ENCODE results near the gene NR6A1.
A peak's percentile ranks its signal among the peaks of the same experiment; 100 is the strongest.

NR6A1 gene

GRCh38 chr9:124762633-124763032 lies 8.5 kb downstream of the NR6A1 start:
- Histone ChIP-seq H3K4me1 (no peaks in the 10 kb centered on the region), H3K9ac (no peak overlapping the region), H3K27ac (no peak overlapping the region), H3K27me3 (ENCODE audit: control insufficient read depth, insufficient read depth, low read length) (no peaks in the 10 kb centered on the region), H2AFZ (no peak overlapping the region), H3K36me3 (ENCODE audit: control insufficient read depth, insufficient read depth, low read length) (no peaks in the 10 kb centered on the region), H3K4me2 (ENCODE audit: low read length) (no peak overlapping the region), H3K4me3 (ENCODE audit: low read depth, low read length) (no peak overlapping the region), H3K9me3 (ENCODE audit: control insufficient read depth, low read length) (no peaks in the 10 kb centered on the region), H3K79me2 (peaks cover 2% of the 10 kb centered on the region)
- TF ChIP-seq CTCF (IDR thresholded peaks at IDR 0.05): no peak

- Histone ChIP-seq H3K79me2 (peaks cover 2% of the 10 kb centered on the region), H3K4me2 (ENCODE audit: low read length) (no peak overlapping the region), H2AFZ (no peak overlapping the region), H3K27ac (no peak overlapping the region), H3K9me3 (ENCODE audit: control insufficient read depth, low read length) (no peaks in the 10 kb centered on the region), H3K27me3 (ENCODE audit: control insufficient read depth, insufficient read depth, low read length) (no peaks in the 10 kb centered on the region), H3K4me1 (no peaks in the 10 kb centered on the region), H3K36me3 (ENCODE audit: control insufficient read depth, insufficient read depth, low read length) (no peaks in the 10 kb centered on the region), H3K4me3 (ENCODE audit: low read depth, low read length) (no peak overlapping the region), H3K9ac (no peak overlapping the region)
- TF ChIP-seq CTCF (IDR thresholded peaks at IDR 0.05): no peak
These were observed 9.4 kb downstream of the NR6A1 start for GRCh38 chr9:124761710-124762109.

GRCh38 chr9:124761196-124761595 lies 9.9 kb downstream of the NR6A1 start:
- Histone ChIP-seq H3K4me2 (ENCODE audit: low read length) (peak overlapping the region; percentile 23), H3K36me3 (ENCODE audit: control insufficient read depth, insufficient read depth, low read length) (no peaks in the 10 kb centered on the region), H3K4me3 (ENCODE audit: low read depth, low read length) (no peak overlapping the region), H3K9me3 (ENCODE audit: control insufficient read depth, low read length) (no peaks in the 10 kb centered on the region), H3K4me1 (no peaks in the 10 kb centered on the region), H3K9ac (no peak overlapping the region), H3K79me2 (peaks cover 2% of the 10 kb centered on the region), H2AFZ (no peak overlapping the region), H3K27ac (no peak overlapping the region), H3K27me3 (ENCODE audit: control insufficient read depth, insufficient read depth, low read length) (no peaks in the 10 kb centered on the region)
- no peak for TF ChIP-seq CTCF (IDR thresholded peaks at IDR 0.05)

- H3K4me2 ChIP-seq (ENCODE audit: low read length): no peak overlapping the region
- H3K4me1 ChIP-seq: no peaks in the 10 kb centered on the region
- no peak overlapping the region for H3K4me3 ChIP-seq (ENCODE audit: low read depth, low read length)
- H3K27me3 ChIP-seq (ENCODE audit: control insufficient read depth, insufficient read depth, low read length): no peaks in the 10 kb centered on the region
- H3K9me3 ChIP-seq (ENCODE audit: control insufficient read depth, low read length): no peaks in the 10 kb centered on the region
- H3K9ac ChIP-seq: no peak overlapping the region
- H3K27ac ChIP-seq: no peak overlapping the region
- no peak overlapping the region for H2AFZ ChIP-seq
- H3K79me2 ChIP-seq: peaks cover 2% of the 10 kb centered on the region
- TF ChIP-seq CTCF (IDR thresholded peaks at IDR 0.05): no peak
- H3K36me3 ChIP-seq (ENCODE audit: control insufficient read depth, insufficient read depth, low read length): no peaks in the 10 kb centered on the region
These were observed 10.4 kb downstream of the NR6A1 start for GRCh38 chr9:124760719-124761118.

GRCh38 chr9:124759327-124759726 lies 11.8 kb downstream of the NR6A1 start:
- no peaks in the 10 kb centered on the region for H3K27me3 ChIP-seq (ENCODE audit: control insufficient read depth, insufficient read depth, low read length)
- TF ChIP-seq CTCF (IDR thresholded peaks at IDR 0.05): no peak
- no peak overlapping the region for H3K4me3 ChIP-seq (ENCODE audit: low read depth, low read length)
- no peaks in the 10 kb centered on the region for H3K4me1 ChIP-seq
- no peak overlapping the region for H3K4me2 ChIP-seq (ENCODE audit: low read length)
- H3K36me3 ChIP-seq (ENCODE audit: control insufficient read depth, insufficient read depth, low read length): no peaks in the 10 kb centered on the region
- no peak overlapping the region for H3K9ac ChIP-seq
- peaks cover 2% of the 10 kb centered on the region for H3K79me2 ChIP-seq
- no peaks in the 10 kb centered on the region for H3K9me3 ChIP-seq (ENCODE audit: control insufficient read depth, low read length)
- H2AFZ ChIP-seq: no peak overlapping the region
- no peak overlapping the region for H3K27ac ChIP-seq

Data from parathyroid adenoma (tissue), 2 donors.